Retinal pigment epithelial cell (primary cell): ENCODE measurements around the gene BMERB1.

Experiments
- DNase-seq: peaks from one replicate; pipeline ENCODE4 v3.0.0-alpha.2; 2010; ENCODE audit warnings: low read depth
- H3K4me3 ChIP-seq: 2 replicates; pipeline ENCODE4 v1.5.1; 2011; ENCODE audit warnings: mild to moderate bottlenecking, low read length, control low read depth, moderate library complexity
- CTCF ChIP-seq: conservative IDR thresholded peaks from 2 replicates; pipeline ENCODE4 v1.5.1; 2011; ENCODE audit warnings: low read depth, low read length, control low read depth, inconsistent platforms

BMERB1 gene

DNA sequence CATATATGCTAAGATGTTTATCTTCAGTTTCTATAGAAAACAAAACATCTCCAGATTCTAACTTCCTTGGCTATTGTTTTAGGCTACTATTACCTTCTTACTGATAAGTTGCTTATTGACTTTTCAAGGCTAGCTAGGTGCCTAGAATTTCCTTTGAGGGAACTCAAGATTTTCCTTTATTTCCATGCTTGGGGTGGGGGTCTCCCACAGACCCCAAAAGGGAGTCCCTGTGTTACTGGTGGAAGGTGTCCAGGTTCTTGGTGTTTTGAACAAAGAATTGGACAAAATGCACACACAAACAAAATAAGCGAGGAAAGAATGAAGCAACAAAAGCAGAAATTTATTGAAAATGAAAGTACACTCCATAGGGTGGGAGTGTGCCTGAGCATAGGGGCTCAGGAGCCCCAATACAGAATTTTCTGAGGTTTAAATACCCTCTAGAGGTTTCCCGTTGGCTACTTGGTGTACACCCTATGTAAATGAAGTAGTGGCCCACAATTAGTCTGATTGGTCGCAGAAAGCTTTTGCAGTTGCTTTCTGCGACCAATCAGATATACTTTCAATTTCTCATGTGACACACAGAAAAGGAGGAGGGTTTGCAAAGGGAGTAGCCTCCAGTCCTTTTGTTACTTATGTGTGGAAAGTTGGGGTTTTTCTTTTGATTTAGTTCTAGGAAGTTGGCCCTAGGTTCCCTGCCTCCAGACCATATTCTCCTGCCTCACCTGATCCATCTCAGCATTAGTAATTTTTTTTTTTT lies 141.1 kb downstream of the BMERB1 start:
- TF ChIP-seq CTCF: no peak
- no peak overlapping the region for H3K4me3 ChIP-seq
- no peak for DNase-seq

- no peak overlapping the region for H3K4me3 ChIP-seq
- no peak for DNase-seq
- TF ChIP-seq CTCF: no peak
Observed at GRCh38 chr16:15576960-15577958, 142.9 kb downstream of the BMERB1 start.

DNA sequence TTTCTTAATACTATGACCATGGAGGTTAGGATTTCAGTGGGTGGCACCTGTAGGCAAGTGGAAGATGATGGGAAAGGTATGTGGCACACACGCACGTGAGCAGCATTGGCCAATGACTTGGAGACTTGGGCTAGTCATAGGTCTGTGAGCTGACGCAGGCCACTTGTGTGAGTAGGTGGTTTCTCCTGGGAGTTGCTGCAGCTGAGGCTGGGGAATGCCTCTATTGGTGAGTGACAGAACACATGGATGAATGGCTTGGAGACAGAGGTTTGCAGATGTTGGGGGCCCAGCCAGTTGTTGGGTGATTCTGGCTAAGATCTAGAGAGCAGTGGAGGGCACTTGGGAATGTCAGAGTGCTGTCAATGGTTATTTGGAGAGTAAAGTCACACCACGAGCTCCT lies 144.4 kb downstream of the BMERB1 start:
- no peak for DNase-seq
- TF ChIP-seq CTCF: no peak
- no peak overlapping the region for H3K4me3 ChIP-seq

DNA sequence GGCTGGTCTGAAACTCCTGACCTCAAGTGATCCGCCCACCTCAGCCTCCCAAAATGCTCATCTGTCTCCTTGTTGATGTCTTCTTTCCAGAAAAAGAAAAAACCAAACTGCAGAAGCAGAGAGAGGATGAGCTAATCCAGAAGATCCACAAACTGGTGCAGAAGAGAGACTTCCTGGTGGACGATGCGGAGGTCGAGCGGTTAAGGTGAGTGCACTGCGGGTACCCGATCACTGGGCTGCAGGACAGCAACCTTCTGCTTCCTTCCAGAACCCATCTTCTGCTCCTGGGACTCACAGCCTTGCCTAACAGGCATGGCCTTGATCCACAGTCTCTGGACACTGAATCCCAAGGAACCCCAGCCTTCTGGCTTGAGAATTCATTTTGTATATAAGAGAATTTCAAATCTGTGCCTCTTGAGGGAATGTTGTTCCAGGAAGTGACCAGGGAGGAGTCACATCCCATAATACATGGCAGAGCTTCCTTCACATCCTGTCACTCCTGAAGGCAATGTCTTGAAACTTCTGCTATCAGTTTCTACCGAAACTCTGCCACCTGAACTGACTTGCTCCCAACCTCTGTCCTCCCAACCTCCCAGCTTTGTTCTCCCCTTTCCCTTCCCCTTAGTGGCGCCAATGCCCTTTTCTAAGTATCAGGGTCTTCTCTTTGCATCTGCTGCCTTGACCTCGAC lies 146.9 kb downstream of the BMERB1 start:
- TF ChIP-seq CTCF: no peak
- H3K4me3 ChIP-seq: no peak overlapping the region
- no peak for DNase-seq

GRCh38 chr16:15583526-15583925 lies 149.1 kb downstream of the BMERB1 start:
- TF ChIP-seq CTCF: no peak
- DNase-seq: no peak
- H3K4me3 ChIP-seq: no peak overlapping the region

DNA sequence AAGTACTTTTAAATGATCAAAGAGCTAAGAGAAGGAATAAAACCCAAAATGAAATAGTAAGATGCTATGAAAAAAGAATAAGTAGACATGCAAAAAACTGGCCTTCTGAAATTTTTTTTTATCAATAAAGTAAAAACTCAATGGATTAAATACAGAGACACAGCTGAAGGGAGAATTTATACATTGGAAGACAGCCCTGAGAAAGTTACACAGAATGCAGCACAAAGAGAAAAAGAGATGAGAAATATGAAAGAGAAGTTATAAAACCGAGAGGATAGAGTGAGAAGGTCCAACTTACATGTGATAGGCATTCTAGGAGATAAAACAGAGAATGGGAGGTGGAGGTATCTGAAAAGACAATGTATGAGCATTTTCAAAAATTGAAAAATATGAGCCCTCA lies 151.6 kb downstream of the BMERB1 start:
- DNase-seq: no peak
- no peak overlapping the region for H3K4me3 ChIP-seq
- no peak for TF ChIP-seq CTCF
